SK-N-SH (cell line): ENCODE results near the gene GPR55. TPM values are rescaled to one million over a fixed set of nuclear protein-coding genes. Genes with fewer than 3 reads are reported as not detected.

Source experiments
- CTCF ChIA-PET: fragments of 300-600, 350-600 bp; formaldehyde crosslinking; extraction: SDS; loops from one replicate; lab custom pipeline; 2021; lab: Yijun Ruan, JAX
- POLR2A ChIA-PET: fragments of 350-600 bp; sonication (Branson Sonifier 250); formaldehyde crosslinking; extraction: SDS; loops from one replicate; lab custom pipeline; 2020; ENCODE audit warnings: antibody characterized with exemption, inconsistent platforms; lab: Yijun Ruan, JAX
- DNase-seq: peaks from one replicate; pipeline ENCODE4 v3.0.0; 2012
- H2AFZ ChIP-seq: fragments of 200-600 bp; sonication (generic); 2 replicates; pipeline ENCODE4 v1.8.1; 2016; ENCODE audit warnings: antibody characterized with exemption, mild to moderate bottlenecking, low read depth
- H3F3A ChIP-seq: fragments of 200-600 bp; sonication (generic); replicated peaks from 2 replicates; pipeline ENCODE3; 2016; ENCODE audit warnings: antibody characterized with exemption, mild to moderate bottlenecking; ENCODE audit not compliant: insufficient read depth
- H3K27ac ChIP-seq, 2 experiments: fragments of 200-500 bp in 1 of 2; fragments of 200-600 bp in 1 of 2; sonication (Bioruptor generic) in 1 of 2; sonication (generic), shearing (Covaris generic) in 1 of 2; 2 replicates each; pipeline versions ENCODE4 v1.5.1 to v1.6.1; 2014 to 2016; ENCODE audit warnings: low read depth in 2 of 2, inconsistent platforms in 1 of 2, low read length in 1 of 2, mild to moderate bottlenecking in 1 of 2, mixed read lengths in 1 of 2
- H3K27me3 ChIP-seq: fragments of 200-600 bp; sonication (generic), shearing (Covaris generic); 2 replicates; pipeline ENCODE4 v1.6.1; 2016; ENCODE audit warnings: mixed run types; ENCODE audit not compliant: insufficient read depth
- H3K36me3 ChIP-seq, 2 experiments: fragments of 200-500 bp in 1 of 2; fragments of 200-600 bp in 1 of 2; sonication (Bioruptor generic) in 1 of 2; sonication (generic) in 1 of 2; replicated peaks in 1 of 2; 2 replicates each; pipeline versions ENCODE3 to v1.5.1; 2014 to 2016; ENCODE audit warnings: low read length in 1 of 2, mild to moderate bottlenecking in 1 of 2; ENCODE audit not compliant: insufficient read depth in 2 of 2, control insufficient read depth in 1 of 2
- H3K4me1 ChIP-seq, 2 experiments: fragments of 200-500 bp in 1 of 2; fragments of 200-600 bp in 1 of 2; sonication (Bioruptor generic) in 1 of 2; sonication (generic), shearing (Covaris generic) in 1 of 2; 2 replicates each; pipeline versions ENCODE4 v1.5.1 to v1.6.1; 2014 to 2016; ENCODE audit warnings: low read depth in 1 of 2, low read length in 1 of 2, mixed run types in 1 of 2; ENCODE audit not compliant: insufficient read depth in 2 of 2, control insufficient read depth in 1 of 2
- H3K4me2 ChIP-seq: fragments of 200-600 bp; sonication (generic), shearing (Covaris generic); 2 replicates; pipeline ENCODE4 v1.6.1; 2017; ENCODE audit warnings: mixed run types
- H3K4me3 ChIP-seq, 2 experiments: fragments of 200-500 bp in 1 of 2; fragments of 200-600 bp in 1 of 2; sonication (Bioruptor generic) in 1 of 2; sonication (generic), shearing (Covaris generic) in 1 of 2; 2 replicates each; pipeline versions ENCODE4 v1.5.1 to v1.8.1; 2014 to 2016; ENCODE audit warnings: low read depth in 2 of 2, inconsistent platforms in 1 of 2, low read length in 1 of 2, mild to moderate bottlenecking in 1 of 2, mixed read lengths in 1 of 2, moderate library complexity in 1 of 2
- H3K79me2 ChIP-seq: fragments of 200-600 bp; sonication (generic); 2 replicates; pipeline ENCODE4 v1.8.1; 2017; ENCODE audit warnings: mild to moderate bottlenecking; ENCODE audit not compliant: insufficient read depth
- H3K9ac ChIP-seq: fragments of 200-600 bp; sonication (generic); 2 replicates; pipeline ENCODE4 v1.6.1; 2017; ENCODE audit warnings: mixed run types
- H3K9me2 ChIP-seq: fragments of 200-600 bp; sonication (generic); 2 replicates; pipeline ENCODE4 v1.6.1; 2017; ENCODE audit warnings: mixed run types
- H3K9me3 ChIP-seq: fragments of 200-600 bp; sonication (generic); 2 replicates; pipeline ENCODE4 v1.6.1; 2017; ENCODE audit warnings: mixed run types, mild to moderate bottlenecking, moderate library complexity
- H4K20me1 ChIP-seq: fragments of 200-600 bp; sonication (generic); 2 replicates; pipeline ENCODE4 v1.6.1; 2017; ENCODE audit warnings: mild to moderate bottlenecking, mixed run types; ENCODE audit not compliant: insufficient read depth
- CHD2 ChIP-seq: fragments of 150-350 bp; IDR thresholded peaks from 2 replicates; pipeline ENCODE4 v1.6.1; 2018; ENCODE audit warnings: low read length; ENCODE audit not compliant: partially characterized antibody
- EP300 ChIP-seq, 2 experiments: IDR thresholded peaks; 2 replicates each; pipeline versions ENCODE4 v1.4.0 to v1.6.1; 2012; ENCODE audit warnings: borderline replicate concordance in 1 of 2, low read depth in 1 of 2, low read length in 1 of 2
- FOSL2 ChIP-seq: IDR thresholded peaks from 2 replicates; pipeline ENCODE4 v1.4.0; 2012; ENCODE audit warnings: low read depth, mild to moderate bottlenecking, moderate library complexity, borderline replicate concordance
- FOXJ3 ChIP-seq: sonication (generic); formaldehyde crosslinking; IDR thresholded peaks from 2 replicates; pipeline ENCODE4 v1.5.1; 2020; ENCODE audit warnings: mild to moderate bottlenecking, missing genetic modification reagents
- NFIC ChIP-seq: IDR thresholded peaks from 2 replicates; pipeline ENCODE4 v1.4.0; 2012; ENCODE audit warnings: borderline replicate concordance
- POLR2AphosphoS5 ChIP-seq: IDR thresholded peaks from 2 replicates; pipeline ENCODE4 v1.6.1; 2012; ENCODE audit warnings: low read depth, low read length
- RAD21 ChIP-seq: IDR thresholded peaks from 2 replicates; pipeline ENCODE4 v1.6.1; 2012; ENCODE audit warnings: mild to moderate bottlenecking, low read length
- RFX5 ChIP-seq: IDR thresholded peaks from 2 replicates; pipeline ENCODE4 v1.6.1; 2012; ENCODE audit warnings: mild to moderate bottlenecking, improper control_type of control experiment, low read length
- RXRA ChIP-seq: IDR thresholded peaks from 2 replicates; pipeline ENCODE4 v1.4.0; 2012; ENCODE audit warnings: low read depth, mild to moderate bottlenecking, borderline replicate concordance
- SIN3A ChIP-seq: IDR thresholded peaks from 2 replicates; pipeline ENCODE4 v1.6.1; 2012; ENCODE audit warnings: low read depth, mild to moderate bottlenecking, low read length, moderate library complexity, borderline replicate concordance
- SMC3 ChIP-seq: IDR thresholded peaks from 2 replicates; pipeline ENCODE4 v1.6.1; 2012; ENCODE audit warnings: low read depth, low read length, improper control_type of control experiment
- TEAD4 ChIP-seq: IDR thresholded peaks from 2 replicates; pipeline ENCODE4 v1.4.0; 2012; ENCODE audit warnings: mild to moderate bottlenecking, borderline replicate concordance; ENCODE audit not compliant: insufficient read depth
- YY1 ChIP-seq: IDR thresholded peaks from 2 replicates; pipeline ENCODE4 v1.4.0; 2012; ENCODE audit warnings: low read depth, mild to moderate bottlenecking
- WGBS: methylation state at CpG from one replicate; pipeline ENCODE4 v1.1.6; 2017; ENCODE audit warnings: low lambda C conversion rate; 5-methylcytosine and 5-hydroxymethylcytosine counted together
- polyA plus RNA-seq, 3 experiments: library from polyadenylated mRNA; depleted of rRNA; stranded (reverse); fragments of >200 nt; gene quantifications; 2 replicates each; pipeline ENCODE4 v1.2.3, GENCODE V29; 2012
- TF ChIP-seq, protein P1 (sequence below): fragments of 150-350 bp; IDR thresholded peaks from 2 replicates; pipeline ENCODE4 v1.6.1; 2016; ENCODE audit warnings: mild to moderate bottlenecking, low read depth, low read length
- TF ChIP-seq, protein P2 (sequence below): IDR thresholded peaks from 2 replicates; pipeline ENCODE4 v1.4.0; 2012; ENCODE audit warnings: low read depth, borderline replicate concordance
- TF ChIP-seq, protein P3 (sequence below): fragments of 150-350 bp; IDR thresholded peaks from 2 replicates; pipeline ENCODE4 v1.6.1; 2017; ENCODE audit warnings: antibody characterized with exemption, low read length, low read depth, borderline replicate concordance
- TF ChIP-seq, protein P4 (sequence below): fragments of 200-600 bp; sonication (generic); IDR thresholded peaks from 2 replicates; pipeline ENCODE4 v1.6.1; 2017; ENCODE audit warnings: antibody characterized with exemption, mild to moderate bottlenecking, moderate library complexity
- TF ChIP-seq, protein P5 (sequence below): IDR thresholded peaks from 2 replicates; pipeline ENCODE4 v1.4.0; 2012; ENCODE audit warnings: low read depth, borderline replicate concordance
- TF ChIP-seq, protein P6 (sequence below): IDR thresholded peaks from 2 replicates; pipeline ENCODE4 v1.4.0; 2012; ENCODE audit warnings: low read depth

The GPR55 gene
- polyA plus RNA-seq, 1 of the 3 experiments (the other 2 are of a cell fraction), result not detected

DNA sequence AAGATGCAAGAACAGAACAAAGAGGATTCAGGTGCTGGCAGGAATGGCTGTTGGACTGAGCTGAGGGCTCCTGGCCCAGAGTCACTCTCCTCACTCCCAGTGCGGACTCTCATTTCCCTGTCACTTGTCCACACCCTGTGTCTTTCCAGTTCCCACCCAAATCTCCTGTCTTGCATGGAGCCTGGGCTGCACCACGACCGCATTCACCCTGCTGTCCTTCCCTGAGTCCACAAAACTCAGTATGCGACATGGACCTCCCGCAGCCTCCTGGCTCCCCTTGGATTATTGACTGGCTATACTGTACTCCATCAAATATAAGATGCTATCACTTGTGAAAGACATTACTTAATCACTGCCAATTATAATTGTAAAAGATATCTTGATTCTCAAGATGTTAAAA is 62.8 kb downstream of the GPR55 start:
- Histone ChIP-seq H2AFZ (no peak overlapping the region), H3K27ac (no peak overlapping the region), H3K4me3 (no peak overlapping the region), H3F3A (peaks cover 9% of the 10 kb centered on the region), H3K9ac (no peak overlapping the region), H3K9me3 (no peaks in the 10 kb centered on the region), H3K4me2 (no peak overlapping the region), H3K36me3 (no peaks in the 10 kb centered on the region), H3K27me3 (no peaks in the 10 kb centered on the region; the same call in 1 of the 2 replicates), H4K20me1 (0 out of 2 replicates have a peak, but pooled peaks cover 9% of the 10 kb centered on the region), H3K4me1 (peaks cover 14 to 17% of the 10 kb centered on the region in 2 experiments), H3K79me2 (no peaks in the 10 kb centered on the region), H3K9me2 (no peaks in the 10 kb centered on the region)
- POLR2A ChIA-PET, result interaction anchor here (1.3 kb wide), 1 partner anchor 9 kb away, joined by 3 read pairs; no protein-coding TSS in a partner anchor
- TF ChIP-seq RAD21 (no peak), NFIC (no peak), RFX5 (no peak), POLR2AphosphoS5 (no peak), YY1 (no peak), FOSL2 (no peak), SMC3 (no peak), TEAD4 (no peak), EP300 (IDR thresholded peaks at IDR 0.05; ENCODE audit: borderline replicate concordance in 1 of 2, low read depth in 1 of 2, low read length in 1 of 2) (no peak), CHD2 (no peak), SIN3A (no peak), RXRA (no peak), FOXJ3 (CRISPR knock-in tag) (no peak)
- TF ChIP-seq, protein P1, sequence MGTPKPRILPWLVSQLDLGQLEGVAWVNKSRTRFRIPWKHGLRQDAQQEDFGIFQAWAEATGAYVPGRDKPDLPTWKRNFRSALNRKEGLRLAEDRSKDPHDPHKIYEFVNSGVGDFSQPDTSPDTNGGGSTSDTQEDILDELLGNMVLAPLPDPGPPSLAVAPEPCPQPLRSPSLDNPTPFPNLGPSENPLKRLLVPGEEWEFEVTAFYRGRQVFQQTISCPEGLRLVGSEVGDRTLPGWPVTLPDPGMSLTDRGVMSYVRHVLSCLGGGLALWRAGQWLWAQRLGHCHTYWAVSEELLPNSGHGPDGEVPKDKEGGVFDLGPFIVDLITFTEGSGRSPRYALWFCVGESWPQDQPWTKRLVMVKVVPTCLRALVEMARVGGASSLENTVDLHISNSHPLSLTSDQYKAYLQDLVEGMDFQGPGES, result no peak
- TF ChIP-seq, protein P2, sequence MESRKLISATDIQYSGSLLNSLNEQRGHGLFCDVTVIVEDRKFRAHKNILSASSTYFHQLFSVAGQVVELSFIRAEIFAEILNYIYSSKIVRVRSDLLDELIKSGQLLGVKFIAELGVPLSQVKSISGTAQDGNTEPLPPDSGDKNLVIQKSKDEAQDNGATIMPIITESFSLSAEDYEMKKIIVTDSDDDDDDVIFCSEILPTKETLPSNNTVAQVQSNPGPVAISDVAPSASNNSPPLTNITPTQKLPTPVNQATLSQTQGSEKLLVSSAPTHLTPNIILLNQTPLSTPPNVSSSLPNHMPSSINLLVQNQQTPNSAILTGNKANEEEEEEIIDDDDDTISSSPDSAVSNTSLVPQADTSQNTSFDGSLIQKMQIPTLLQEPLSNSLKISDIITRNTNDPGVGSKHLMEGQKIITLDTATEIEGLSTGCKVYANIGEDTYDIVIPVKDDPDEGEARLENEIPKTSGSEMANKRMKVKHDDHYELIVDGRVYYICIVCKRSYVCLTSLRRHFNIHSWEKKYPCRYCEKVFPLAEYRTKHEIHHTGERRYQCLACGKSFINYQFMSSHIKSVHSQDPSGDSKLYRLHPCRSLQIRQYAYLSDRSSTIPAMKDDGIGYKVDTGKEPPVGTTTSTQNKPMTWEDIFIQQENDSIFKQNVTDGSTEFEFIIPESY, result no peak
- TF ChIP-seq, protein P3, sequence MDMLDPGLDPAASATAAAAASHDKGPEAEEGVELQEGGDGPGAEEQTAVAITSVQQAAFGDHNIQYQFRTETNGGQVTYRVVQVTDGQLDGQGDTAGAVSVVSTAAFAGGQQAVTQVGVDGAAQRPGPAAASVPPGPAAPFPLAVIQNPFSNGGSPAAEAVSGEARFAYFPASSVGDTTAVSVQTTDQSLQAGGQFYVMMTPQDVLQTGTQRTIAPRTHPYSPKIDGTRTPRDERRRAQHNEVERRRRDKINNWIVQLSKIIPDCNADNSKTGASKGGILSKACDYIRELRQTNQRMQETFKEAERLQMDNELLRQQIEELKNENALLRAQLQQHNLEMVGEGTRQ, result no peak
- TF ChIP-seq, protein P4, sequence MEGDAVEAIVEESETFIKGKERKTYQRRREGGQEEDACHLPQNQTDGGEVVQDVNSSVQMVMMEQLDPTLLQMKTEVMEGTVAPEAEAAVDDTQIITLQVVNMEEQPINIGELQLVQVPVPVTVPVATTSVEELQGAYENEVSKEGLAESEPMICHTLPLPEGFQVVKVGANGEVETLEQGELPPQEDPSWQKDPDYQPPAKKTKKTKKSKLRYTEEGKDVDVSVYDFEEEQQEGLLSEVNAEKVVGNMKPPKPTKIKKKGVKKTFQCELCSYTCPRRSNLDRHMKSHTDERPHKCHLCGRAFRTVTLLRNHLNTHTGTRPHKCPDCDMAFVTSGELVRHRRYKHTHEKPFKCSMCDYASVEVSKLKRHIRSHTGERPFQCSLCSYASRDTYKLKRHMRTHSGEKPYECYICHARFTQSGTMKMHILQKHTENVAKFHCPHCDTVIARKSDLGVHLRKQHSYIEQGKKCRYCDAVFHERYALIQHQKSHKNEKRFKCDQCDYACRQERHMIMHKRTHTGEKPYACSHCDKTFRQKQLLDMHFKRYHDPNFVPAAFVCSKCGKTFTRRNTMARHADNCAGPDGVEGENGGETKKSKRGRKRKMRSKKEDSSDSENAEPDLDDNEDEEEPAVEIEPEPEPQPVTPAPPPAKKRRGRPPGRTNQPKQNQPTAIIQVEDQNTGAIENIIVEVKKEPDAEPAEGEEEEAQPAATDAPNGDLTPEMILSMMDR, result no peak
- TF ChIP-seq, protein P5, sequence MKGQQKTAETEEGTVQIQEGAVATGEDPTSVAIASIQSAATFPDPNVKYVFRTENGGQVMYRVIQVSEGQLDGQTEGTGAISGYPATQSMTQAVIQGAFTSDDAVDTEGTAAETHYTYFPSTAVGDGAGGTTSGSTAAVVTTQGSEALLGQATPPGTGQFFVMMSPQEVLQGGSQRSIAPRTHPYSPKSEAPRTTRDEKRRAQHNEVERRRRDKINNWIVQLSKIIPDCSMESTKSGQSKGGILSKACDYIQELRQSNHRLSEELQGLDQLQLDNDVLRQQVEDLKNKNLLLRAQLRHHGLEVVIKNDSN, result no peak
- TF ChIP-seq, protein P6, sequence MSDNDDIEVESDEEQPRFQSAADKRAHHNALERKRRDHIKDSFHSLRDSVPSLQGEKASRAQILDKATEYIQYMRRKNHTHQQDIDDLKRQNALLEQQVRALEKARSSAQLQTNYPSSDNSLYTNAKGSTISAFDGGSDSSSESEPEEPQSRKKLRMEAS, result no peak
- WGBS, result 85% methylated on average over 5 of the region's 5 CpGs
- no peak for DNase-seq
- CTCF ChIA-PET, result interaction anchor here (1.0 to 2.2 kb wide), 3 partner anchors 14 to 52 kb away, joined by 4 to 17 read pairs (median 6); no protein-coding TSS in a partner anchor
